Loucy (cell line): ENCODE measurements around the gene HAGH.

Experiments
- H2AFZ ChIP-seq: fragments of 200-600 bp; sonication (generic); 2 replicates; pipeline ENCODE4 v1.6.0; 2016; ENCODE audit warnings: antibody characterized with exemption, mild to moderate bottlenecking, low read length, moderate library complexity
- H3F3A ChIP-seq: fragments of 200-600 bp; 2 replicates; pipeline ENCODE4 v1.6.0; 2016; ENCODE audit warnings: antibody characterized with exemption, low read depth, mild to moderate bottlenecking
- H3K27me3 ChIP-seq: fragments of 200-600 bp; sonication (generic); 2 replicates; pipeline ENCODE4 v1.6.1; 2014; ENCODE audit warnings: low read length, mild to moderate bottlenecking; ENCODE audit not compliant: insufficient read depth, poor library complexity, severe bottlenecking
- H3K36me3 ChIP-seq: fragments of 200-600 bp; sonication (generic); 2 replicates; pipeline ENCODE4 v1.6.1; 2016; ENCODE audit warnings: low read length; ENCODE audit not compliant: insufficient read depth
- H3K4me1 ChIP-seq: fragments of 200-600 bp; sonication (generic); 2 replicates; pipeline ENCODE4 v1.5.1; 2014; ENCODE audit warnings: low read length, mild to moderate bottlenecking; ENCODE audit not compliant: insufficient read depth, poor library complexity, severe bottlenecking
- H3K4me2 ChIP-seq: fragments of 200-600 bp; sonication (generic); 2 replicates; pipeline ENCODE4 v1.6.0; 2014; ENCODE audit warnings: antibody characterized with exemption, low read length, low read depth, mild to moderate bottlenecking; ENCODE audit not compliant: poor library complexity, severe bottlenecking
- H3K4me3 ChIP-seq: fragments of 200-600 bp; sonication (generic); 2 replicates; pipeline ENCODE4 v1.5.1; 2014; ENCODE audit warnings: low read length, mild to moderate bottlenecking, mixed read lengths; ENCODE audit not compliant: poor library complexity, severe bottlenecking
- H3K79me2 ChIP-seq: fragments of 200-600 bp; sonication (generic); 2 replicates; pipeline ENCODE4 v1.6.1; 2014; ENCODE audit warnings: low read length; ENCODE audit not compliant: insufficient read depth
- H3K9ac ChIP-seq: fragments of 200-600 bp; sonication (generic); 2 replicates; pipeline ENCODE4 v1.6.0; 2014; ENCODE audit warnings: mild to moderate bottlenecking, low read depth, low read length, moderate library complexity; ENCODE audit not compliant: poor library complexity, severe bottlenecking
- H3K9me2 ChIP-seq: fragments of 200-600 bp; sonication (generic); replicated peaks from 2 replicates; pipeline ENCODE4 v1.6.1; 2016; ENCODE audit warnings: low read depth, low read length, mixed read lengths
- H3K9me3 ChIP-seq: fragments of 200-600 bp; sonication (generic); 2 replicates; pipeline ENCODE4 v1.6.1; 2014; ENCODE audit warnings: mild to moderate bottlenecking, antibody characterized with exemption, low read length, low read depth; ENCODE audit not compliant: insufficient read depth
- H4K20me1 ChIP-seq: fragments of 200-600 bp; sonication (generic); 2 replicates; pipeline ENCODE4 v1.6.0; 2014; ENCODE audit warnings: antibody characterized with exemption, low read length, mild to moderate bottlenecking; ENCODE audit not compliant: insufficient read depth, poor library complexity, severe bottlenecking
- EZH2phosphoT487 ChIP-seq: fragments of 200-600 bp; IDR thresholded peaks from 2 replicates; pipeline ENCODE4 v1.6.1; 2018; ENCODE audit warnings: antibody characterized with exemption, mild to moderate bottlenecking, moderate library complexity, borderline replicate concordance
- TF ChIP-seq, protein P1 (sequence below): fragments of 200-600 bp; sonication (generic); conservative IDR thresholded peaks from 2 replicates; pipeline ENCODE4 v1.5.1; 2014; ENCODE audit warnings: mild to moderate bottlenecking, antibody characterized with exemption, low read length

HAGH gene

DNA sequence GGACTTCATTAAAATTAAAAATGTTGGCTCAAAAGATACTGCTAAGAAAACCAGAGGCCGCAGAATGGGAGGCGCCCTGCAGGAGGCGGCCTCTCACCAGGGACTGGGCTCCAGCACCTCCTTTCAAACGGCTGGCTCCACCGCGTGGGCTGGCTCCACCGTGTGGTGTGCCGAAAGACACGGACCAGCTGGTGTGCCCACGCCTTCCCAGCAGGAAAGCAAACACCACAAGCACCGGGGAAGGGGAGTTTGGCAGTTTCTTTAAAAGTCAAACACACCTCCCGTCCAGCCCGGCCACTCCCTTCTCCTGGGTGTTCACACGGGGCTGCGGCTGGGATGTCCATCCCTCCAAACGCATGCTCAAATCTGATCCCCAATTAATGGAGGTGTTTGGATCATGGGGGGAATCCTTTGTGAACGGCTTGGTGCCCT, 13.9 kb downstream of the HAGH start:
- H3F3A ChIP-seq: no peaks in the 10 kb centered on the region
- no peak overlapping the region for H3K4me2 ChIP-seq
- no peak overlapping the region for H3K4me3 ChIP-seq
- H3K79me2 ChIP-seq: no peaks in the 10 kb centered on the region
- no peaks in the 10 kb centered on the region for H3K36me3 ChIP-seq
- H3K27me3 ChIP-seq: no peaks in the 10 kb centered on the region
- no peaks in the 10 kb centered on the region for H3K9me2 ChIP-seq
- no peaks in the 10 kb centered on the region for H3K4me1 ChIP-seq
- no peaks in the 10 kb centered on the region for H3K9me3 ChIP-seq
- no peak overlapping the region for H2AFZ ChIP-seq
- TF ChIP-seq, protein P1, sequence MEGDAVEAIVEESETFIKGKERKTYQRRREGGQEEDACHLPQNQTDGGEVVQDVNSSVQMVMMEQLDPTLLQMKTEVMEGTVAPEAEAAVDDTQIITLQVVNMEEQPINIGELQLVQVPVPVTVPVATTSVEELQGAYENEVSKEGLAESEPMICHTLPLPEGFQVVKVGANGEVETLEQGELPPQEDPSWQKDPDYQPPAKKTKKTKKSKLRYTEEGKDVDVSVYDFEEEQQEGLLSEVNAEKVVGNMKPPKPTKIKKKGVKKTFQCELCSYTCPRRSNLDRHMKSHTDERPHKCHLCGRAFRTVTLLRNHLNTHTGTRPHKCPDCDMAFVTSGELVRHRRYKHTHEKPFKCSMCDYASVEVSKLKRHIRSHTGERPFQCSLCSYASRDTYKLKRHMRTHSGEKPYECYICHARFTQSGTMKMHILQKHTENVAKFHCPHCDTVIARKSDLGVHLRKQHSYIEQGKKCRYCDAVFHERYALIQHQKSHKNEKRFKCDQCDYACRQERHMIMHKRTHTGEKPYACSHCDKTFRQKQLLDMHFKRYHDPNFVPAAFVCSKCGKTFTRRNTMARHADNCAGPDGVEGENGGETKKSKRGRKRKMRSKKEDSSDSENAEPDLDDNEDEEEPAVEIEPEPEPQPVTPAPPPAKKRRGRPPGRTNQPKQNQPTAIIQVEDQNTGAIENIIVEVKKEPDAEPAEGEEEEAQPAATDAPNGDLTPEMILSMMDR: peak; percentile 39
- no peak for TF ChIP-seq EZH2phosphoT487
- no peaks in the 10 kb centered on the region for H4K20me1 ChIP-seq
- H3K9ac ChIP-seq: no peak overlapping the region

DNA sequence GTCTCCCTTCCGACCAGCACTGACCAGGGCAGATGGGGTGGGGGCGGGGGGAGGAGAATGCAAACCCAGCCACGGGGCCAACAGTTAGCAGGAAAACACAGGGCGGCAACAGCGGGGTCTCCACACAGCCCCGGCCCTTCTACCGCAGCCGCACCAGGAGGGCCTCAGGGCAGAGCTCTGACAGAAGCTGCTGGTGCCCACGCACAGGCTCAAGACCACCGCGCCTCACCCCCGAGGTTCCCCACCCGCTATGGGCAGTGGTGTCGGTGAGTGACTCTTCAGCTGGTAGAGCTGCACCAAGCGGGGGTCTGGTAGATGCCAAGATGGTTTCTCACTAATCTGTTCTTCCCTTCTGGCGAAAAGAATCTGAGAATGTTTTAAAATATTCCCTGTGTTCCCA, 16.1 kb downstream of the HAGH start:
- Histone ChIP-seq H3K79me2 (no peaks in the 10 kb centered on the region), H3K4me1 (no peaks in the 10 kb centered on the region), H3K9me3 (no peaks in the 10 kb centered on the region), H3F3A (no peaks in the 10 kb centered on the region), H3K9ac (no peak overlapping the region), H3K36me3 (no peaks in the 10 kb centered on the region), H3K27me3 (no peaks in the 10 kb centered on the region), H3K9me2 (no peaks in the 10 kb centered on the region), H3K4me3 (no peak overlapping the region), H3K4me2 (no peak overlapping the region), H2AFZ (no peak overlapping the region), H4K20me1 (no peaks in the 10 kb centered on the region)
- TF ChIP-seq, protein P1: no peak
- no peak for TF ChIP-seq EZH2phosphoT487

DNA sequence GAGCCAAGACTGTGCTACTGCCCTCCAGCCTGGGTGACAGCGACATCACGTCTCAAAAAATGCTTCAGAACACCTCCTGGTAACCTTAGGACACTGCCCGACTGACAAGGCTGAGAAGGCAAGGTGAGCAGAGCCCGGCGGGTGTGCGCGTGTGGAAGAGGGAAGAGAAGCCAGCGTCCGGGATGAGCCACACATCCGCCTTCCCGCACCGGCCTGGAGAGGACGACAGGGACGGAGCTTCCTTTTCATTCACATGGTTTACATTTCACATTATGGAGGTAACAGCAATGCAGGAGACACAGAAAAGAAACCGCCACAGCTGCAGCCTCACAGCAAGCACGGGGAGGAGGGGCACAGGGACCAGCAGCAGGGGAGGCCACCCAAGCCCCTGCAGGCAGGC, 16.5 kb downstream of the HAGH start:
- Histone ChIP-seq H3K36me3 (no peaks in the 10 kb centered on the region), H3K4me2 (no peak overlapping the region), H3K79me2 (no peaks in the 10 kb centered on the region), H3K9ac (no peak overlapping the region), H3K9me2 (no peaks in the 10 kb centered on the region), H3K4me3 (no peak overlapping the region), H4K20me1 (no peaks in the 10 kb centered on the region), H2AFZ (no peak overlapping the region), H3K27me3 (no peaks in the 10 kb centered on the region), H3K4me1 (no peaks in the 10 kb centered on the region), H3F3A (no peaks in the 10 kb centered on the region), H3K9me3 (no peaks in the 10 kb centered on the region)
- no peak for TF ChIP-seq EZH2phosphoT487
- TF ChIP-seq, protein P1: no peak
